22Rv1 (cell line): ENCODE data around the gene CEP85.

Source experiments
- ZFX ChIP-seq: fragments of 450-650 bp; IDR thresholded peaks from 2 replicates; pipeline ENCODE4 v1.6.1; 2017; ENCODE audit warnings: antibody characterized with exemption, borderline replicate concordance
- TF ChIP-seq, protein P1 (sequence below): fragments of 450-650 bp; IDR thresholded peaks from 2 replicates; pipeline ENCODE4 v1.5.1; 2017; ENCODE audit warnings: mild to moderate bottlenecking

DNA sequence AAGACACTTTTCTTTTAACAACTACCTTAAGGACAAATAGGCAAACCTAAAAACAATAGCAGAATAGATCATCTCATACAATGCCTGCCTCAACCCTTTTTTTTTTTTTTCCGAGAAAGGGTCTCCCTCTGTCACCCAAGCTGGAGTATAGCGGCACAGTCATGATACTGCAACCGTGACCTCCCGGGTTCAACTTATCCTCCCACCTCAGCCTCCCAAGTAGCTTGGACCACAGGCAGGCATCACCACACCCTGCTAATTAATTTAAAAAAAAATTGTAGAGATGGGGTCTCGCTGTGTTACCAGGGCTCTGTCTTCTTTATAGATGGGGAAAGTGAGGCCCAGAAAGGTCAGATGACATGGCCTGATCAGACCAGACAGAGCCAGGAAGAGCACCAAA, 53.8 kb downstream of the CEP85 start:
- TF ChIP-seq, protein P1, sequence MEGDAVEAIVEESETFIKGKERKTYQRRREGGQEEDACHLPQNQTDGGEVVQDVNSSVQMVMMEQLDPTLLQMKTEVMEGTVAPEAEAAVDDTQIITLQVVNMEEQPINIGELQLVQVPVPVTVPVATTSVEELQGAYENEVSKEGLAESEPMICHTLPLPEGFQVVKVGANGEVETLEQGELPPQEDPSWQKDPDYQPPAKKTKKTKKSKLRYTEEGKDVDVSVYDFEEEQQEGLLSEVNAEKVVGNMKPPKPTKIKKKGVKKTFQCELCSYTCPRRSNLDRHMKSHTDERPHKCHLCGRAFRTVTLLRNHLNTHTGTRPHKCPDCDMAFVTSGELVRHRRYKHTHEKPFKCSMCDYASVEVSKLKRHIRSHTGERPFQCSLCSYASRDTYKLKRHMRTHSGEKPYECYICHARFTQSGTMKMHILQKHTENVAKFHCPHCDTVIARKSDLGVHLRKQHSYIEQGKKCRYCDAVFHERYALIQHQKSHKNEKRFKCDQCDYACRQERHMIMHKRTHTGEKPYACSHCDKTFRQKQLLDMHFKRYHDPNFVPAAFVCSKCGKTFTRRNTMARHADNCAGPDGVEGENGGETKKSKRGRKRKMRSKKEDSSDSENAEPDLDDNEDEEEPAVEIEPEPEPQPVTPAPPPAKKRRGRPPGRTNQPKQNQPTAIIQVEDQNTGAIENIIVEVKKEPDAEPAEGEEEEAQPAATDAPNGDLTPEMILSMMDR, result no peak
- TF ChIP-seq ZFX, result no peak
